Body of pancreas (tissue), 4 donors: ENCODE data around the gene LRRC27. TPM values are rescaled to one million over a fixed set of nuclear protein-coding genes. Genes with fewer than 3 reads are reported as not detected.
A peak's percentile ranks its signal among the peaks of the same experiment; 100 is the strongest.

Source experiments
- ATAC-seq: fragments of 150-250 bp; one replicate; pipeline ENCODE4 v1.9.1; 2016
- DNase-seq, 4 donors: peaks; one replicate each; pipeline ENCODE4 v3.0.0-alpha.2; 2019
- H3K27ac ChIP-seq, 4 donors: fragments of 200-600 bp; sonication (generic); 1 replicate in 3 of 4; 2 replicates in 1 of 4; pipeline versions ENCODE4 v1.5.1 to v1.6.1; 2016 to 2019; ENCODE audit warnings: mild to moderate bottlenecking in 1 of 4, mixed read lengths in 1 of 4, moderate library complexity in 1 of 4
- H3K27me3 ChIP-seq, 2 donors: fragments of 200-600 bp; sonication (generic); one replicate each; pipeline ENCODE4 v1.6.0; 2016; ENCODE audit warnings: mild to moderate bottlenecking in 1 of 2
- H3K36me3 ChIP-seq, 2 donors: fragments of 200-600 bp; sonication (generic); replicated peaks in 1 of 2; 2 replicates each; pipeline ENCODE4 v1.5.1; 2016; ENCODE audit warnings: low read depth in 2 of 2; ENCODE audit not compliant: insufficient read depth in 1 of 2
- H3K4me1 ChIP-seq: fragments of 200-600 bp; sonication (generic); one replicate; pipeline ENCODE4 v1.6.0; 2016
- H3K4me3 ChIP-seq, 2 donors: fragments of 200-600 bp; sonication (generic); 1 replicate in 1 of 2; 2 replicates in 1 of 2; pipeline ENCODE4 v1.5.1; 2016 to 2019
- H3K9me3 ChIP-seq, 3 donors: fragments of 200-600 bp; sonication (generic); 1 replicate in 2 of 3; 2 replicates in 1 of 3; pipeline ENCODE4 v1.5.1; 2016
- CTCF ChIP-seq, 7 experiments: fragments of 450-650 bp in 4 of 7; fragments of 200-600 bp in 3 of 7; sonication (generic) in 3 of 7; IDR thresholded peaks; one replicate each; pipeline ENCODE4 v1.5.1; 2016 to 2019; ENCODE audit warnings: antibody characterized with exemption in 7 of 7
- POLR2A ChIP-seq, 3 donors: fragments of 450-650 bp; IDR thresholded peaks; one replicate each; pipeline ENCODE4 v1.6.1; 2016; ENCODE audit warnings: antibody characterized with exemption in 3 of 3, mild to moderate bottlenecking in 2 of 3
- WGBS, 2 donors: methylation state at CpG; one replicate each; pipeline ENCODE4 v1.1.5; 2017; 5-methylcytosine and 5-hydroxymethylcytosine counted together
- intact Hi-C: fragments of 100-400 bp; cut with DNase I; formaldehyde crosslinking; loops from one replicate; pipeline ENCODE4 v1.15.1; 2023
- total RNA-seq, 2 donors: library from RNA; depleted of rRNA; stranded (reverse); fragments of >200 nt; gene quantifications; one replicate each; pipeline ENCODE4 v1.1.0, GENCODE V29; 2016

LRRC27 gene
- total RNA-seq, 2 donors from 2014 or later = 6.5 to 24.7 TPM

- peak in 2 of 3 donors; percentile 22 to 40 for TF ChIP-seq POLR2A (IDR thresholded peaks at IDR 0.05)
- no peak for TF ChIP-seq CTCF (IDR thresholded peaks at IDR 0.05)
- WGBS, 2 donors = 48 to 56% methylated on average over 18 to 20 of the region's 20 CpGs
- no peak overlapping the region for H3K4me3 ChIP-seq
- H3K36me3 ChIP-seq = no peaks in the 10 kb centered on the region
- intact Hi-C loops = no loop called here
- H3K27ac ChIP-seq = peak overlapping the region; percentile 94 to 98 (median 96)
- H3K27me3 ChIP-seq = no peaks in the 10 kb centered on the region
- ATAC-seq = no peak
- peak in 3 of 4 donors; percentile 35 to 74 (median 39) for DNase-seq
- peaks cover 92% of the 10 kb centered on the region for H3K4me1 ChIP-seq
- no peaks in the 10 kb centered on the region for H3K9me3 ChIP-seq
Observed at GRCh38 chr10:132417957-132418441, 86.0 kb downstream of the LRRC27 start.

- intact Hi-C loops = no loop called here
- no peaks in the 10 kb centered on the region for H3K27me3 ChIP-seq
- peaks cover 86% of the 10 kb centered on the region for H3K4me1 ChIP-seq
- ATAC-seq = peak; percentile 69
- H3K36me3 ChIP-seq = no peaks in the 10 kb centered on the region
- TF ChIP-seq POLR2A (IDR thresholded peaks at IDR 0.05) (peak; percentile 76 to 88 (median 79)), CTCF (IDR thresholded peaks at IDR 0.05) (peak in 1 of 7 experiments; percentile 13)
- DNase-seq = peak; percentile 87 to 96 (median 93)
- 6 to 22% methylated on average over 7 to 17 of the region's 18 CpGs for WGBS, 2 donors
- H3K9me3 ChIP-seq = no peaks in the 10 kb centered on the region
- peak overlapping the region; percentile 94 to 98 (median 96) for H3K27ac ChIP-seq
- H3K4me3 ChIP-seq = no peak overlapping the region
Observed at GRCh38 chr10:132418527-132419416, 86.8 kb downstream of the LRRC27 start.

GRCh38 chr10:132419538-132420468 lies 87.8 kb downstream of the LRRC27 start:
- intact Hi-C loops = no loop called here
- peak; percentile 55 to 76 (median 66) for DNase-seq
- 39 to 70% methylated on average over 11 to 25 of the region's 25 CpGs for WGBS, 2 donors

More at GRCh38 chr10:132419538-132420468, 87.8 kb downstream of the LRRC27 start:
- ATAC-seq = no peak
- H3K27me3 ChIP-seq = no peaks in the 10 kb centered on the region
- H3K4me1 ChIP-seq = peaks cover 75% of the 10 kb centered on the region
- no peaks in the 10 kb centered on the region for H3K9me3 ChIP-seq
- H3K36me3 ChIP-seq = no peaks in the 10 kb centered on the region
- peak overlapping the region; percentile 94 to 98 (median 96) for H3K27ac ChIP-seq
- TF ChIP-seq CTCF (IDR thresholded peaks at IDR 0.05) (peak in 3 of 7 experiments; percentile 4 to 11 (median 9)), POLR2A (IDR thresholded peaks at IDR 0.05) (no peak)
- no peak overlapping the region for H3K4me3 ChIP-seq
